ENCODE results near the gene MOXD1.
"Not testable (repeated sequence)": the region's sequence is repeated elsewhere in the genome, so short reads cannot be mapped to it uniquely, and the experiment has no call there.

Gene MOXD1

GRCh38 chr6:132270726-132271402 lies 130.4 kb downstream of the MOXD1 start:
- no peaks in the 10 kb centered on the region for H3K27me3 ChIP-seq (ENCODE audit: control insufficient read depth, insufficient read depth, low read length)
- H3K9ac ChIP-seq (ENCODE audit: low read length) = no peak overlapping the region
- no peaks in the 10 kb centered on the region for H3K4me1 ChIP-seq (ENCODE audit: control insufficient read depth, low read depth, low read length)
- no peak overlapping the region for H3K4me3 ChIP-seq (ENCODE audit: low read length)
- H3K27ac ChIP-seq (ENCODE audit: low read length) = no peak overlapping the region
- H3K36me3 ChIP-seq (ENCODE audit: control insufficient read depth, low read depth, low read length) = no peaks in the 10 kb centered on the region
- no peaks in the 10 kb centered on the region for H3K9me3 ChIP-seq (ENCODE audit: control insufficient read depth, low read depth, low read length)

GRCh38 chr6:132268666-132269065 lies 132.6 kb downstream of the MOXD1 start:
- not testable (repeated sequence) for H3K27me3 ChIP-seq (ENCODE audit: control insufficient read depth, insufficient read depth, low read length); H3K9me3 ChIP-seq (ENCODE audit: control insufficient read depth, low read depth, low read length); H3K36me3 ChIP-seq (ENCODE audit: control insufficient read depth, low read depth, low read length); H3K4me1 ChIP-seq (ENCODE audit: control insufficient read depth, low read depth, low read length); H3K27ac ChIP-seq (ENCODE audit: low read length); H3K9ac ChIP-seq (ENCODE audit: low read length); H3K4me3 ChIP-seq (ENCODE audit: low read length)

- Histone ChIP-seq H3K9ac (ENCODE audit: low read length) (no peak overlapping the region), H3K36me3 (ENCODE audit: control insufficient read depth, low read depth, low read length) (no peaks in the 10 kb centered on the region), H3K4me1 (ENCODE audit: control insufficient read depth, low read depth, low read length) (no peaks in the 10 kb centered on the region), H3K9me3 (ENCODE audit: control insufficient read depth, low read depth, low read length) (no peaks in the 10 kb centered on the region), H3K4me3 (ENCODE audit: low read length) (no peak overlapping the region), H3K27ac (ENCODE audit: low read length) (no peak overlapping the region), H3K27me3 (ENCODE audit: control insufficient read depth, insufficient read depth, low read length) (no peaks in the 10 kb centered on the region)
Measured at GRCh38 chr6:132268209-132268608, 133.1 kb downstream of the MOXD1 start.

- Histone ChIP-seq H3K4me3 (ENCODE audit: low read length) (no peak overlapping the region), H3K4me1 (ENCODE audit: control insufficient read depth, low read depth, low read length) (no peaks in the 10 kb centered on the region), H3K9ac (ENCODE audit: low read length) (no peak overlapping the region)
Measured at GRCh38 chr6:132265451-132266097, 135.7 kb downstream of the MOXD1 start.

GRCh38 chr6:132264021-132264500 lies 137.2 kb downstream of the MOXD1 start:
- no peaks in the 10 kb centered on the region for H3K9me3 ChIP-seq (ENCODE audit: control insufficient read depth, low read depth, low read length)
- H3K36me3 ChIP-seq (ENCODE audit: control insufficient read depth, low read depth, low read length) = no peaks in the 10 kb centered on the region
- H3K4me3 ChIP-seq (ENCODE audit: low read length) = no peak overlapping the region
- no peaks in the 10 kb centered on the region for H3K4me1 ChIP-seq (ENCODE audit: control insufficient read depth, low read depth, low read length)
- H3K27ac ChIP-seq (ENCODE audit: low read length) = no peak overlapping the region
- no peak overlapping the region for H3K9ac ChIP-seq (ENCODE audit: low read length)
- H3K27me3 ChIP-seq (ENCODE audit: control insufficient read depth, insufficient read depth, low read length) = no peaks in the 10 kb centered on the region

More at GRCh38 chr6:132265451-132266097, 135.7 kb downstream of the MOXD1 start:
- Histone ChIP-seq H3K27me3 (ENCODE audit: control insufficient read depth, insufficient read depth, low read length) (no peaks in the 10 kb centered on the region), H3K27ac (ENCODE audit: low read length) (no peak overlapping the region), H3K36me3 (ENCODE audit: control insufficient read depth, low read depth, low read length) (no peaks in the 10 kb centered on the region), H3K9me3 (ENCODE audit: control insufficient read depth, low read depth, low read length) (no peaks in the 10 kb centered on the region)

GRCh38 chr6:132261354-132261753 lies 139.9 kb downstream of the MOXD1 start:
- no peak overlapping the region for H3K4me3 ChIP-seq (ENCODE audit: low read length)
- no peak overlapping the region for H3K27ac ChIP-seq (ENCODE audit: low read length)
- no peaks in the 10 kb centered on the region for H3K36me3 ChIP-seq (ENCODE audit: control insufficient read depth, low read depth, low read length)
- no peak overlapping the region for H3K9ac ChIP-seq (ENCODE audit: low read length)
- no peaks in the 10 kb centered on the region for H3K4me1 ChIP-seq (ENCODE audit: control insufficient read depth, low read depth, low read length)
- no peaks in the 10 kb centered on the region for H3K27me3 ChIP-seq (ENCODE audit: control insufficient read depth, insufficient read depth, low read length)
- no peaks in the 10 kb centered on the region for H3K9me3 ChIP-seq (ENCODE audit: control insufficient read depth, low read depth, low read length)

- H3K27ac ChIP-seq (ENCODE audit: low read length) = no peak overlapping the region
- H3K9ac ChIP-seq (ENCODE audit: low read length) = no peak overlapping the region
- no peaks in the 10 kb centered on the region for H3K9me3 ChIP-seq (ENCODE audit: control insufficient read depth, low read depth, low read length)
- no peaks in the 10 kb centered on the region for H3K36me3 ChIP-seq (ENCODE audit: control insufficient read depth, low read depth, low read length)
- H3K4me1 ChIP-seq (ENCODE audit: control insufficient read depth, low read depth, low read length) = no peaks in the 10 kb centered on the region
- H3K27me3 ChIP-seq (ENCODE audit: control insufficient read depth, insufficient read depth, low read length) = no peaks in the 10 kb centered on the region
- no peak overlapping the region for H3K4me3 ChIP-seq (ENCODE audit: low read length)
Measured at GRCh38 chr6:132259070-132259469, 142.2 kb downstream of the MOXD1 start.

GRCh38 chr6:132257561-132257960 lies 143.7 kb downstream of the MOXD1 start:
- H3K27me3 ChIP-seq (ENCODE audit: control insufficient read depth, insufficient read depth, low read length) = no peaks in the 10 kb centered on the region
- H3K27ac ChIP-seq (ENCODE audit: low read length) = no peak overlapping the region
- no peak overlapping the region for H3K4me3 ChIP-seq (ENCODE audit: low read length)
- no peak overlapping the region for H3K9ac ChIP-seq (ENCODE audit: low read length)
- peaks cover 3% of the 10 kb centered on the region for H3K9me3 ChIP-seq (ENCODE audit: control insufficient read depth, low read depth, low read length)
- no peaks in the 10 kb centered on the region for H3K4me1 ChIP-seq (ENCODE audit: control insufficient read depth, low read depth, low read length)
- H3K36me3 ChIP-seq (ENCODE audit: control insufficient read depth, low read depth, low read length) = no peaks in the 10 kb centered on the region

- H3K27me3 ChIP-seq (ENCODE audit: control insufficient read depth, insufficient read depth, low read length) = no peaks in the 10 kb centered on the region
Measured at GRCh38 chr6:132256457-132256856, 144.8 kb downstream of the MOXD1 start.

GRCh38 chr6:132253906-132254305 lies 147.4 kb downstream of the MOXD1 start:
- H3K4me3 ChIP-seq (ENCODE audit: low read length) = no peak overlapping the region
- H3K9me3 ChIP-seq (ENCODE audit: control insufficient read depth, low read depth, low read length) = peaks cover 6% of the 10 kb centered on the region
- no peaks in the 10 kb centered on the region for H3K27me3 ChIP-seq (ENCODE audit: control insufficient read depth, insufficient read depth, low read length)
- no peaks in the 10 kb centered on the region for H3K36me3 ChIP-seq (ENCODE audit: control insufficient read depth, low read depth, low read length)
- no peak overlapping the region for H3K9ac ChIP-seq (ENCODE audit: low read length)
- H3K4me1 ChIP-seq (ENCODE audit: control insufficient read depth, low read depth, low read length) = no peaks in the 10 kb centered on the region
- H3K27ac ChIP-seq (ENCODE audit: low read length) = no peak overlapping the region

More at GRCh38 chr6:132256457-132256856, 144.8 kb downstream of the MOXD1 start:
- H3K36me3 ChIP-seq (ENCODE audit: control insufficient read depth, low read depth, low read length) = no peaks in the 10 kb centered on the region
- no peaks in the 10 kb centered on the region for H3K4me1 ChIP-seq (ENCODE audit: control insufficient read depth, low read depth, low read length)
- H3K9me3 ChIP-seq (ENCODE audit: control insufficient read depth, low read depth, low read length) = peaks cover 6% of the 10 kb centered on the region
- H3K4me3 ChIP-seq (ENCODE audit: low read length) = no peak overlapping the region
- no peak overlapping the region for H3K9ac ChIP-seq (ENCODE audit: low read length)
- H3K27ac ChIP-seq (ENCODE audit: low read length) = no peak overlapping the region

GRCh38 chr6:132253211-132253610 lies 148.1 kb downstream of the MOXD1 start:
- Histone ChIP-seq H3K4me1 (ENCODE audit: control insufficient read depth, low read depth, low read length) (no peaks in the 10 kb centered on the region), H3K4me3 (ENCODE audit: low read length) (no peak overlapping the region), H3K36me3 (ENCODE audit: control insufficient read depth, low read depth, low read length) (no peaks in the 10 kb centered on the region), H3K27ac (ENCODE audit: low read length) (no peak overlapping the region), H3K9ac (ENCODE audit: low read length) (no peak overlapping the region), H3K9me3 (ENCODE audit: control insufficient read depth, low read depth, low read length) (peaks cover 6% of the 10 kb centered on the region), H3K27me3 (ENCODE audit: control insufficient read depth, insufficient read depth, low read length) (no peaks in the 10 kb centered on the region)

GRCh38 chr6:132252113-132252512 lies 149.2 kb downstream of the MOXD1 start:
- no peaks in the 10 kb centered on the region for H3K36me3 ChIP-seq (ENCODE audit: control insufficient read depth, low read depth, low read length)
- no peak overlapping the region for H3K9ac ChIP-seq (ENCODE audit: low read length)
- no peak overlapping the region for H3K27ac ChIP-seq (ENCODE audit: low read length)
- H3K4me3 ChIP-seq (ENCODE audit: low read length) = no peak overlapping the region
- H3K4me1 ChIP-seq (ENCODE audit: control insufficient read depth, low read depth, low read length) = no peaks in the 10 kb centered on the region
- H3K9me3 ChIP-seq (ENCODE audit: control insufficient read depth, low read depth, low read length) = peaks cover 6% of the 10 kb centered on the region
- no peaks in the 10 kb centered on the region for H3K27me3 ChIP-seq (ENCODE audit: control insufficient read depth, insufficient read depth, low read length)
